WERI-Rb-1 (cell line): ENCODE results near the gene DLG4.

ENCODE experiments used
- DNase-seq: peaks from one replicate; pipeline ENCODE4 v3.0.0-alpha.2; 2020
- H3K27ac ChIP-seq: fragments of 250-450 bp; sonication (Bioruptor Pico); 2 replicates; pipeline ENCODE4 v1.5.1; 2020; ENCODE audit warnings: mild to moderate bottlenecking, moderate library complexity
- H3K27me3 ChIP-seq: fragments of 250-450 bp; sonication (Bioruptor Pico); 2 replicates; pipeline ENCODE4 v1.5.1; 2021; ENCODE audit warnings: mild to moderate bottlenecking, low read depth, moderate library complexity; ENCODE audit not compliant: insufficient read depth, severe bottlenecking
- H3K36me3 ChIP-seq: fragments of 250-450 bp; sonication (Bioruptor Pico); 2 replicates; pipeline ENCODE4 v1.5.1; 2020; ENCODE audit warnings: mild to moderate bottlenecking, moderate library complexity
- H3K4me3 ChIP-seq: 2 replicates; pipeline ENCODE4 v1.5.1; 2011; ENCODE audit warnings: low read depth, mild to moderate bottlenecking, control low read depth, low read length
- H3K9me3 ChIP-seq: fragments of 250-450 bp; sonication (Bioruptor Pico); 2 replicates; pipeline ENCODE4 v1.5.1; 2021; ENCODE audit warnings: mild to moderate bottlenecking, moderate library complexity; ENCODE audit not compliant: severe bottlenecking
- CTCF ChIP-seq: IDR thresholded peaks from 2 replicates; pipeline ENCODE4 v1.5.1; 2011; ENCODE audit warnings: low read depth, mild to moderate bottlenecking, control low read depth, inconsistent platforms, low read length

DLG4 gene

DNA sequence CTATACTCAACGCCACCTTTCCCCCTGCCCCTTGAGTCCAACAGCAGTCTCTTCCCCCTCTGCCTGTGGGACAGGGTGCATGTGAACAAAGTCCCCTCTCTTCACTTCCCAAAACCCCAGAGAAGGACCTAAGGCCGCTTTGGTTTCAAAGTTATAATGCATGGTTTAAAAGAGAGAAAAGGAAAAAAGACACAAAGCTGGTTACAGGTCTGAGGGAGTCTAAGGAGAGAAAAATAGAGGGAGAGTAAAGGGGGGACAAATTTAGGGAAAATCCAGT lies 23.8 kb upstream of the DLG4 start:
- no peak for DNase-seq
- Histone ChIP-seq H3K27me3 (no peaks in the 10 kb centered on the region), H3K9me3 (no peaks in the 10 kb centered on the region), H3K27ac (peak overlapping the region; percentile 99), H3K36me3 (peaks cover 71% of the 10 kb centered on the region), H3K4me3 (peak overlapping the region; percentile 90)
- no peak for TF ChIP-seq CTCF

DNA sequence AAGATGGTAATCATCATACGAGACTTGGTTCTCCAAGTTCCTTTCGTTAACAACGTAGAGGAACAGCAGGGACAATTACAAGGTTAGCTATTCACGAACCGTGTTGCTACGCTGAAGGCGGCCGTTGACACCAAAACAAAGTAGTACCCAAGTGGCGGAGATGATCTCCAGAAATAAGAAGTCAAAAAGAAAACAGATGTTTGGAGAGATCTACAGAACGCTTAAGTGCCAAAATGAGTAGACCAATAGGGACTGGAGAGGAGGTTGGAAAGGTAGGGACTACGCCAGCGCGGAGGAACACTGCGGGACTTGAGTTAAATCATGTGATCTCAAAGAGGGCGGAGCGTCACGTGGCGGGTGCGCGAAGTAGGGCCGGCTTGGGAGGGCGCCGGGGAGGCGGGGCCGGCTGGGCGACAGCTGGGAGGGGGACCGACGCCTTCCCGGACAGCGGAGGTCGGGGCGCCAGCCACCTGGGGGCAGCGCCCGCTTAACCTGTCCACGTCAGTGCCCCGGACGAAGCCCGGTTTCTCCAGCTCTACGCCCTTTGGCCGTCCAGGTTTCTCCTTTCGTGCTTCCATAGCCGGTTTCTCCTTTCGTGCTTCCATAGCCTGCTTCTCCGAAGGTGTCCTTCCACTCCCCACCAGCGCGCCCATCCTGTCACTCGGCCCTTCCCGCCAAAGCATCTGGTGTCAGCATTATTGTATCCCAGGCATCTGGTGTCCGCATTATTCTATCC lies 23.2 kb upstream of the DLG4 start:
- H3K27me3 ChIP-seq = no peaks in the 10 kb centered on the region
- peaks cover 71% of the 10 kb centered on the region for H3K36me3 ChIP-seq
- DNase-seq = peak; percentile 97
- TF ChIP-seq CTCF = peak; percentile 31; the same call in 1 of the 2 replicates
- no peaks in the 10 kb centered on the region for H3K9me3 ChIP-seq
- peak overlapping the region; percentile 99 for H3K27ac ChIP-seq
- peak overlapping the region; percentile 90 for H3K4me3 ChIP-seq

DNA sequence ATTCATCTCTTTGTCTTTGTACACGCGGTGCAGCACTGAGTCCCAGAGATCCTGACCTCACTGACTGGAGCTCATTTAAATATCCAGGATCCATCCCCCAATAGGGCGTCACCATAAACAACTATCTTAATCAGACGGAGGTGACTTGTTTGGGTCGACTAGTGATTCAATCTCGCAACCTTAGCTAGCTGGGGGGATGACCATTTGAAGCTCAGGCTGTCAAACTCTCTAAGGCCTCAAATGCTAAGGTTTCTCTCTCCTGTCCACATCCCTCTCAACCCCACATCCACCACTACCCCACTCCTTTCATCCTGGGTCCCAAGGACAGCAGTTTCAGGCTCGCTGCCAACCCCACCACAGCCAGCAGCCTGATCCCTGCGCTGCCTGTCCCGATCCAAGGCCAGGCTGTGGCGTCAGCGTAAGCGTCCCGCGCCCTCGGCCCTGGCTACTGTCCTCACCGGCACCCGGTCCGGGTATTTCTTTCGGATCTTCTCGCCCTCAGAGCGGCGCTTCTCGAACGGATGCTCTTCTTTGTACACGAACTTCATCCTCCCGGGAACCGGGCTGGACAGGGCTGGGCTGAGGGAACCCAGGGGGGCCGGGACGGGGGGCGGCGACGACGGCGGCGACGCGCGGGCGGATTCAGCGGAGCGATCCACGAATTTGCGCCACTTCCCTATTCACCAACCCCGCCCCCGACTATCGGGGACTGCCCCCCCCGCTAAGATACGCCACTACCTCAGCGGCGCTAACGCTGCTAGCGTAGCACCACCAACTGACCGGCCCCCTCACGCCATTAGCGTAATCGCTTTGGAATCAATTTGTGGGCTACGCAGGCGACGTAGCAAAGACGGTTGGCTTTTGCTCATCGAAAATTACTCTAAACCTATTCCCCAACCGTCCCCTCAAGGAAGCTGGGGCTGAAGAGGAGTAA lies 22.4 kb upstream of the DLG4 start, which contains the start of gene GABARAP:
GABARAP (minus strand) TSS at position 667 of the 934 bp plus-strand sequence; CDS start at position 548, 119 bp downstream.
- no peak for TF ChIP-seq CTCF
- H3K9me3 ChIP-seq = no peaks in the 10 kb centered on the region
- H3K27ac ChIP-seq = peak within 1 kb of the TSS; percentile 99
- peaks cover 71% of the 10 kb centered on the region for H3K36me3 ChIP-seq
- peak within 1 kb of the TSS; percentile 90 for H3K4me3 ChIP-seq
- DNase-seq = peak; percentile 93
- no peaks in the 10 kb centered on the region for H3K27me3 ChIP-seq

GRCh38 chr17:7241090-7241733 lies 21.6 kb upstream of the DLG4 start:
- H3K27ac ChIP-seq = peak overlapping the region; percentile 99
- no peaks in the 10 kb centered on the region for H3K27me3 ChIP-seq
- H3K4me3 ChIP-seq = peak overlapping the region; percentile 90
- DNase-seq = no peak
- no peak for TF ChIP-seq CTCF
- H3K36me3 ChIP-seq = peaks cover 71% of the 10 kb centered on the region
- H3K9me3 ChIP-seq = no peaks in the 10 kb centered on the region

DNA sequence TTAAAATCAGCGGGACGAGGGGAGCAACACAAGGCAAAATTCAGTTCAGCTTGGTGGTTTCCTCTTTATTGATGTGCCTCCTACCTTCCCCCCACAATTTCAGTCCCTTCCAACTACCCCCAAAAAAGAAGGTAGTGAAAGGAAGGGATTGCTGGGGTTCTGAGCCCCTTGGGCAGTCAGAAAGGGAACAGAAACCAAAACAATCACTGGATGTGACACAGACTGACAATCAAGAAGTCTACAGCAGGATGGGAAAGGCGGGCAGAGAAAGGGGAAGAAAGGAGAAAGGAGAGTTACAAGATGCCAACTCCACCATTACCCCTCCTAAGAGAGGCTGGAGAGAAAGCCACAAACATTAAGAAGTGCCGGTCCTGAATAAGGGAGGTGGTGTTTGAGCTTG lies 20.7 kb upstream of the DLG4 start:
- Histone ChIP-seq H3K36me3 (peaks cover 71% of the 10 kb centered on the region), H3K9me3 (no peaks in the 10 kb centered on the region), H3K27ac (peak overlapping the region; percentile 27), H3K4me3 (no peak overlapping the region), H3K27me3 (no peaks in the 10 kb centered on the region)
- no peak for TF ChIP-seq CTCF
- DNase-seq = no peak
